GF-D8 (cell line): Measurements from ENCODE around the gene RIOK1.
A peak's percentile ranks its signal among the peaks of the same experiment; 100 is the strongest.
"Not testable (repeated sequence)": the region's sequence is repeated elsewhere in the genome, so short reads cannot be mapped to it uniquely, and the experiment has no call there.

Source experiments
- DNase-seq: peaks from one replicate; lab custom pipeline; 2025; lab: John Stamatoyannopoulos, UW

RIOK1 gene

GRCh38 chr6:7389451-7390225 lies at the start of gene RIOK1, which contains the start of gene CAGE1:
RIOK1 (plus strand) TSS chr6:7389808; CDS start chr6:7390003, 195 bp downstream.
CAGE1 (minus strand) TSS chr6:7389742; CDS start chr6:7387173, 2,569 bp downstream.
- DNase-seq: peak; percentile 80

GRCh38 chr6:7341271-7341670 lies 48.3 kb upstream of the RIOK1 start:
- DNase-seq: no peak

- no peak for DNase-seq
These were observed 47.4 kb upstream of the RIOK1 start for GRCh38 chr6:7341989-7342742.

GRCh38 chr6:7343546-7344475 lies 45.8 kb upstream of the RIOK1 start:
- DNase-seq: no peak

GRCh38 chr6:7344773-7345450 lies 44.7 kb upstream of the RIOK1 start:
- DNase-seq: not testable (repeated sequence)

- DNase-seq: not testable (repeated sequence)
These were observed 42.0 kb upstream of the RIOK1 start for GRCh38 chr6:7347551-7347997.

- not testable (repeated sequence) for DNase-seq
These were observed 39.0 kb upstream of the RIOK1 start for GRCh38 chr6:7350591-7350990.

GRCh38 chr6:7351916-7352315 lies 37.7 kb upstream of the RIOK1 start:
- DNase-seq: not testable (repeated sequence)

- DNase-seq: no peak
These were observed 22.2 kb upstream of the RIOK1 start for GRCh38 chr6:7367408-7367807.

- DNase-seq: no peak
These were observed 15.9 kb upstream of the RIOK1 start for GRCh38 chr6:7373739-7374138.

GRCh38 chr6:7377961-7378360 lies 11.6 kb upstream of the RIOK1 start:
- DNase-seq: no peak

- DNase-seq: no peak
These were observed 10.9 kb upstream of the RIOK1 start for GRCh38 chr6:7378740-7379139.

GRCh38 chr6:7381092-7381491 lies 8.5 kb upstream of the RIOK1 start:
- no peak for DNase-seq

GRCh38 chr6:7389162-7389450 lies 502 bp upstream of the RIOK1 start:
- DNase-seq: peak; percentile 74

- no peak for DNase-seq
These were observed 744 bp downstream of the RIOK1 start for GRCh38 chr6:7390226-7390878.

- DNase-seq: no peak
These were observed 1.5 kb downstream of the RIOK1 start for GRCh38 chr6:7391151-7391550.

GRCh38 chr6:7392402-7392801 lies 2.8 kb downstream of the RIOK1 start:
- no peak for DNase-seq

- DNase-seq: no peak
These were observed 11.5 kb downstream of the RIOK1 start for GRCh38 chr6:7401075-7401474.

GRCh38 chr6:7402716-7403115 lies 13.1 kb downstream of the RIOK1 start:
- DNase-seq: no peak

- DNase-seq: no peak
These were observed 14.9 kb downstream of the RIOK1 start for GRCh38 chr6:7404546-7404945.

- no peak for DNase-seq
These were observed 17.1 kb downstream of the RIOK1 start for GRCh38 chr6:7406743-7407142.
